Lower lobe of right lung (tissue), 2 donors: ENCODE data around the gene DTNBP1. TPM values are rescaled to one million over a fixed set of nuclear protein-coding genes. Genes with fewer than 3 reads are reported as not detected.

Experiments
- ATAC-seq, 2 donors: fragments of 200-7000 bp; cut with Tn5 transposase; one replicate each; pipeline ENCODE4 v1.9.1; 2020 to 2022; ENCODE audit warnings: mild to moderate bottlenecking in 2 of 2, moderate library complexity in 2 of 2
- DNase-seq: peaks from one replicate; pipeline ENCODE4 v3.0.0-alpha.2; 2020
- H3K27ac ChIP-seq: fragments of 200-600 bp; one replicate; pipeline ENCODE4 v1.8.0; 2022
- H3K27me3 ChIP-seq: fragments of 200-600 bp; one replicate; pipeline ENCODE4 v1.8.0; 2022; ENCODE audit warnings: low read depth
- H3K36me3 ChIP-seq: fragments of 200-600 bp; one replicate; pipeline ENCODE4 v1.8.0; 2022; ENCODE audit warnings: mild to moderate bottlenecking
- H3K4me1 ChIP-seq: fragments of 200-600 bp; one replicate; pipeline ENCODE4 v1.8.0; 2022
- H3K4me3 ChIP-seq: fragments of 200-600 bp; one replicate; pipeline ENCODE4 v1.8.0; 2022; ENCODE audit warnings: mild to moderate bottlenecking
- H3K9me3 ChIP-seq: fragments of 200-600 bp; one replicate; pipeline ENCODE4 v1.8.0; 2022
- CTCF ChIP-seq: fragments of 200-600 bp; IDR thresholded peaks from one replicate; pipeline ENCODE4 v1.8.0; 2022; ENCODE audit warnings: antibody characterized with exemption, mild to moderate bottlenecking
- intact Hi-C: fragments of 100-400 bp; cut with DNase I; formaldehyde crosslinking; loops from one replicate; pipeline ENCODE4 v1.11.0; 2022
- total RNA-seq: library from RNA; stranded (reverse); fragmentation: NEBNext Ultra II Directional; extraction: Animal tissue kit (Norgen Biotek cat#: 25700); gene quantifications from one replicate; pipeline ENCODE4 v1.2.1, GENCODE V29; 2021
- donor health status: DM: no; HTN: yes; CAD: no; lungs with severe emphysema.

DTNBP1 gene
- total RNA-seq, 1 donor from 2014 or later = 25.9 TPM

- no peaks in the 10 kb centered on the region for H3K27me3 ChIP-seq
- no peak overlapping the region for H3K27ac ChIP-seq
- TF ChIP-seq CTCF = no peak
- no peak overlapping the region for H3K4me3 ChIP-seq
- DNase-seq (no peak), ATAC-seq (no peak)
- intact Hi-C loops = no loop called here
- no peaks in the 10 kb centered on the region for H3K4me1 ChIP-seq
- H3K9me3 ChIP-seq = peaks cover 21% of the 10 kb centered on the region
- no peaks in the 10 kb centered on the region for H3K36me3 ChIP-seq
Measured at GRCh38 chr6:15643542-15643941, 19.3 kb downstream of the DTNBP1 start.

- no peak for ATAC-seq
- intact Hi-C loops = no loop called here
Measured at GRCh38 chr6:15642276-15642675, 20.6 kb downstream of the DTNBP1 start.

GRCh38 chr6:15638373-15638772 is 24.5 kb downstream of the DTNBP1 start:
- H3K9me3 ChIP-seq = peaks cover 11% of the 10 kb centered on the region
- ATAC-seq = no peak
- no peak for TF ChIP-seq CTCF
- H3K36me3 ChIP-seq = peaks cover 3% of the 10 kb centered on the region
- H3K4me1 ChIP-seq = no peaks in the 10 kb centered on the region
- intact Hi-C loops = no loop called here
- no peak overlapping the region for H3K27ac ChIP-seq
- H3K4me3 ChIP-seq = no peak overlapping the region
- H3K27me3 ChIP-seq = no peaks in the 10 kb centered on the region
- no peak for DNase-seq

More at GRCh38 chr6:15642276-15642675, 20.6 kb downstream of the DTNBP1 start:
- no peak for DNase-seq
- Histone ChIP-seq H3K9me3 (peaks cover 23% of the 10 kb centered on the region), H3K4me1 (no peaks in the 10 kb centered on the region), H3K36me3 (peaks cover 3% of the 10 kb centered on the region), H3K4me3 (no peak overlapping the region), H3K27me3 (no peaks in the 10 kb centered on the region), H3K27ac (no peak overlapping the region)
- no peak for TF ChIP-seq CTCF

DNA sequence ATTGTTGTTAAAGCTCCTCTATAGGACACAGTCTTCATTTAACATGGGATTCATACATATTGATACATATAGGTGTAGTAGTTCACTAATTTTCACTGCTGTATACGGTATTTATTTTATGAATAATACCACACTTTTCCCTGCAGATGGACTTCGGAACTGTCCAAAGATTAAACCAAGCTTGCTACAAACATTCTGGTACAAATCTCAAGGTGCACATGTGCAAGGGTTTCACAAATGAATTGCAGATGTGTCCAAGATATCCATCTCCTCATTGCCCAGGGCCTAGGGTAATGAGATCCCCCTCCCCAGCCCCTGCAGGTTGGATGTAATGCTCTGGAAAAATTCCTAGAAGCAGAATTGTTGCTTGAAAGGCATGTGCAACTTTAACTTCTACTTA is 31.4 kb downstream of the DTNBP1 start:
- no peak for ATAC-seq
- Histone ChIP-seq H3K4me3 (no peak overlapping the region), H3K27ac (no peak overlapping the region), H3K36me3 (peaks cover 6% of the 10 kb centered on the region), H3K27me3 (no peaks in the 10 kb centered on the region), H3K4me1 (peaks cover 17% of the 10 kb centered on the region), H3K9me3 (no peaks in the 10 kb centered on the region)
- no peak for TF ChIP-seq CTCF
- intact Hi-C loops = no loop called here
- no peak for DNase-seq

DNA sequence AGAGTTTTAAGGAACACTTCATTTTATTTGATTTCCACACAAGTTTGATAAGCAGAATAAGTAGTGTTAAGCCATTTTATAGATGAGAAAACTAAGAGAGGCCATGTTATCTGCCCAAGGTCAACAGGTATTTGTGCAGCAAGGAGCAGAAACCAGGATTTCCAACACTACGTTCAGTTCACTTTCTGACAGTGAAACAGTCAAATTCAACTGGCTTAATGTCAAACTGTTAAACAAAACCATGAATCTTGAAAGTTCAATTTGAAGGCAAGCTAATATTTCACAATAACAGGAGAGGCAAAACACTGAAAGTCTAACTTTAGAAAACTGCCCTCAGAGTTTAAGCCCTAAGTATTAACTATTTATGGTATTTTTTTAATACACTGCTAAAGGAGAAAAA is 32.6 kb downstream of the DTNBP1 start:
- Histone ChIP-seq H3K4me1 (peaks cover 17% of the 10 kb centered on the region), H3K27me3 (no peaks in the 10 kb centered on the region), H3K4me3 (no peak overlapping the region), H3K9me3 (no peaks in the 10 kb centered on the region), H3K27ac (no peak overlapping the region), H3K36me3 (peaks cover 8% of the 10 kb centered on the region)
- TF ChIP-seq CTCF = no peak
- ATAC-seq (no peak), DNase-seq (no peak)
- intact Hi-C loops = no loop called here

DNA sequence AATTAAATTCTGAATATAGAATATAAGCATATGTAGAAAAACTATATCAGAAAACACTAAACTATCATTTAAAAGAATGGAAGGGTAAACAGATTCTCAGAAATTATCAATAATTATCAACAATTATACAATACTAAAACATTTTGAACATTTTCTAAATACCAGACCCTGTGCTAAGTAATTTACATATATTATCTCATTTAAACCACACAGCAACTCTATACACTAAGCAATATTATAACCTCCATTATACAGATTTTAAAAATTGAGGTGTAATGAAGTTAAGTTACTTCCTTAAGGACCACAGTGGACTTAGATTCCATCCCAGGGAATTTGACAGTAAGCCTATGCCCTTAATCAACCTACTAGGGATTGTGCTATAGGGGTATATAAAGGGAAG is 33.3 kb downstream of the DTNBP1 start:
- TF ChIP-seq CTCF = no peak
- no peaks in the 10 kb centered on the region for H3K27me3 ChIP-seq
- no peak overlapping the region for H3K27ac ChIP-seq
- no peak for DNase-seq
- H3K4me3 ChIP-seq = no peak overlapping the region
- H3K36me3 ChIP-seq = peaks cover 8% of the 10 kb centered on the region
- peaks cover 17% of the 10 kb centered on the region for H3K4me1 ChIP-seq
- H3K9me3 ChIP-seq = no peaks in the 10 kb centered on the region
- ATAC-seq = no peak
- intact Hi-C loops = loop anchor here (10.0 kb wide), 1 partner anchor 135 kb away; no protein-coding TSS in a partner anchor
